Measurements from ENCODE around the gene TIFAB.

TIFAB gene

DNA sequence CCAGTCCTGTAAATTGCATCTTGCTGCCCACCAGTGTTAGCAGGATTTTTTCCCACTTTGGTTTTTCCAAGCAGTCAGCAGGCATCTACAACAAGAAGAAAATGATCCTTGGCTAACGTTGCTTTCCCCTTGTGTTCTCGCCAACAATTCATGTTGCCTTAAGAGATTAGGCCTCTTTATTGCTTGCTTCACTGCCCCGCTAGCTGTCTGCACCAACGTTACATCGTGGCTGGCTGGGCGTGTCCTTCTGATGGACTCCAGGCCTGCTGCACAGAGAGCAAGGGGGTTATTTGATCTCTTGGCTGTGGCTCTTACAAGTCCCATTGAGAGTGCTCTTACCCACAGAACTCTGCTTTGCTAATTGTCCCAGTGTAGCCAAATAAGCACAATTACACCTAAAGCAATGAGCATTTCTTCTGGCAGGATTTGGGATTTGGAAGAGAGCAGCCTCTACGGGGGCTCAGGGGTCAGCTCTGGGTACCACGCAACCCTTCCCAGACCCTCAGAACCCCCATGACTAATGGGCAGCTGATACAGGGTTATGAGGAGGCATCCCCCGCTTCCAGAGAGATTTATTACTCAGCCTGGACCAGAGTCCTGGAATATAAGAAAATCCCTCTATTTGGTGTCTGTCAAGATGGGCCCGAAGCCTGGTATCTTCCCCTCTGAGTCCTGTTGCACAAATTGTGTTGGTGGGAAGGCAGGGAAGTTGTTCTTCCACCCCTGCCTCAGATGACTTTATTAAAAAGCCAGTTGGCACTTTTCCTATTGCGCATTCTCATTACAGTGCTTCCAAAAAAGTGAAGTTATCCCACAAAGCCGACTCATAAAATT lies 22.6 kb downstream of the TIFAB start:
- TF ChIP-seq ZNF274 (IDR thresholded peaks at IDR 0.05; ENCODE audit: low read depth, low read length) (no peak), SUZ12 (IDR thresholded peaks at IDR 0.05; ENCODE audit: extremely low read depth, insufficient read depth, insufficient read length) (no peak), YY1 (IDR thresholded peaks at IDR 0.05; ENCODE audit: insufficient read depth, insufficient read length) (no peak)
- no peak overlapping the region for H3K4me3 ChIP-seq (ENCODE audit: insufficient read length, low read depth)
- H3K9me3 ChIP-seq (ENCODE audit: insufficient read depth, low read length) = peaks cover 17% of the 10 kb centered on the region; the same call in 1 of the 2 replicates
- H3K9ac ChIP-seq (ENCODE audit: insufficient read length, low read depth) = no peak overlapping the region
- H3K36me3 ChIP-seq (ENCODE audit: insufficient read depth, insufficient read length, low read length) = no peaks in the 10 kb centered on the region
- DNase-seq (ENCODE audit: low read depth, low spot score) = no peak
- H3K27me3 ChIP-seq (ENCODE audit: insufficient read depth, insufficient read length) = no peaks in the 10 kb centered on the region
- no peaks in the 10 kb centered on the region for H3K4me1 ChIP-seq (ENCODE audit: insufficient read depth, insufficient read length)

DNA sequence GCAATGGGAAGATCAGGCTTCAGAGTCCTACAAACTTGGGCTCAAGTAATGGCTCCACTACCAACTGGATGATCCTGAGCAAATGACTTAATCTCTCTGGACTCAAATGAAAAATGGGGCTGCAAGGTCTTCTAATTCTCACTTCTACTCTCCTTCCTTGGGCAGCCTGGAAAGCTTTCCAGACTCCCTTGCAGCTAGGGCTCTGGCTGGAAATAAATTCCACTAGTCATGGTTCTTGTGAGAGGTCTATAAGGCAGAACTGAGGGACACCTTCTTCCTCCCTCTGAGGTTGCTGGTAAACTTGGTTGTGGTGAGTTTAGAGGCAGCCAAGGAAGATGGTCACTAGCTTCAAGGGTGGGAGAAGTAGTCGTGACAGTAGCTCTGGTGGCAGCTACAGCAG lies 23.6 kb downstream of the TIFAB start:
- Histone ChIP-seq H3K9ac (ENCODE audit: insufficient read length, low read depth) (no peak overlapping the region), H3K36me3 (ENCODE audit: insufficient read depth, insufficient read length, low read length) (no peaks in the 10 kb centered on the region)
- no peak for DNase-seq (ENCODE audit: low read depth, low spot score)

DNA sequence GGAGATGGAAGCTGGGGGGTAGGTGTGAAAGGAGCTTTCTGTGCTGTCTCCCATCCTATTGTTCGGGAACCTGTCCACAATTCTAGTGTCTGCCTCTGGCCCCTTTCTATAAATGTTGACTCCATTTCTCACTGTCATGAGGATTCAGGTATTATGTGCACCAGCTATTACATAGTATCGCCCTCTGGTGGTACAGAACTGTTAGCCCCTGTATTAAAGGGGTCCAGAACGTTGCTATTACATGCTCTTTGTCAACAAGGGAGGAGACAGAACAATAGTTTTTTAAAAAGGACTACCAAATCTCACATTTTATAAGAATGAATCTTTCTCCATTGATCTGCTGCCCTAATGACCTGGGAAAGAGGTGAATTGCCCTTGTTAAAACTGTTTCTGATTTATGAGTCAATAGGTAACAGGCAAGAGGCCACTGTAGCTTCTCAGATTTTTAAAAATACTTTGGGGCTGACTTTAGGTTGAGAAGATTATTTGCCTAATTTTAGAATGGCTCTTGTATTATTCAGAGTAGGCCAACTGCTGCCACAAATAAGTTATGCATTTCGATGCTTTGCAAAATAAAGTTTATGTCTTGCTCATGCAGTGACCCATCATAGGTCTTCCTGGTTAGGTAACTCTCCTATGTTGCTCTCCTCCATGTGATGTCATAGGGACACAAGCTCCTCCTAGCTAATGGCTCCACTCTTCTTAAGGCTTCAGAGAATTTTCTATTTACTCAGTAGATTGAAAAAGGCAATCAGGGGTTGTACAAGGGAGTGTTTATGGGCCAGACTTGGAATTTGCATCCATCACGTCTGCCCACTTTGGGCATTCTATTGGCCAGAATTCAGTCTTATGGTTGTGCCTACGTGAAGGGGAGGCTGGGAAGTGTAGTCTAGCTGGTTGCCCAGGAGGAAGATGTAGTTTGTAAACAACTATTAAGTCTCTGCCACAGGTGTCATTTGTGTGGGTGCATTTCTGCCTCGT lies 25.8 kb downstream of the TIFAB start:
- peak; percentile 28 for DNase-seq (ENCODE audit: low read depth, low spot score)
- Histone ChIP-seq H3K4me3 (ENCODE audit: insufficient read length, low read depth) (no peak overlapping the region), H3K9me3 (ENCODE audit: insufficient read depth, low read length) (peaks cover 17% of the 10 kb centered on the region; the same call in 1 of the 2 replicates), H3K27me3 (ENCODE audit: insufficient read depth, insufficient read length) (no peaks in the 10 kb centered on the region), H3K4me1 (ENCODE audit: insufficient read depth, insufficient read length) (no peaks in the 10 kb centered on the region), H3K36me3 (ENCODE audit: insufficient read depth, insufficient read length, low read length) (no peaks in the 10 kb centered on the region), H3K9ac (ENCODE audit: insufficient read length, low read depth) (no peak overlapping the region)
- TF ChIP-seq SUZ12 (IDR thresholded peaks at IDR 0.05; ENCODE audit: extremely low read depth, insufficient read depth, insufficient read length) (no peak), ZNF274 (IDR thresholded peaks at IDR 0.05; ENCODE audit: low read depth, low read length) (no peak), YY1 (IDR thresholded peaks at IDR 0.05; ENCODE audit: insufficient read depth, insufficient read length) (no peak)

More for the DNA sequence above, 23.6 kb downstream of the TIFAB start:
- Histone ChIP-seq H3K9me3 (ENCODE audit: insufficient read depth, low read length) (peaks cover 17% of the 10 kb centered on the region; the same call in 1 of the 2 replicates), H3K4me1 (ENCODE audit: insufficient read depth, insufficient read length) (no peaks in the 10 kb centered on the region), H3K4me3 (ENCODE audit: insufficient read length, low read depth) (no peak overlapping the region), H3K27me3 (ENCODE audit: insufficient read depth, insufficient read length) (no peaks in the 10 kb centered on the region)
- TF ChIP-seq SUZ12 (IDR thresholded peaks at IDR 0.05; ENCODE audit: extremely low read depth, insufficient read depth, insufficient read length) (no peak), YY1 (IDR thresholded peaks at IDR 0.05; ENCODE audit: insufficient read depth, insufficient read length) (no peak), ZNF274 (IDR thresholded peaks at IDR 0.05; ENCODE audit: low read depth, low read length) (no peak)

DNA sequence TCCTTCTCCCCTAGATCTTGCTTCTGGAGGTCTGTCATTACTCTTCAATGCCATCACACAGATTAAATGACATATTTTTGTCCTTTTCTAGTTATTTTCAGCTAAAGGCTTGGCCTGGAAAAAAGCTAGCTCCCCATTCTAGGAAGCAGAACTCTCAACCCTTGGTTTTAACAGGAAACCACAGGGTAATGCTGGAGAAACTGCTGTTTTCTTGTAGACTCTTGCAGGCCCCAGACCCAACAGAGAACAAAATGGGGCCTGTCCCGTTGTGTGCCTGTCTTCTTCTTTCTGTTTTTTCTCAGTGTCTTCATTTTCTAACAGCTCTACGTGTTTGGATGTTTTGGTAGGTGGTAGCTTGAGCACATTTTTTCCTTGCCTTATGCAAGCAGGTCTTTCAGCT lies 26.5 kb downstream of the TIFAB start:
- TF ChIP-seq ZNF274 (IDR thresholded peaks at IDR 0.05; ENCODE audit: low read depth, low read length) = no peak
- TF ChIP-seq SUZ12 (IDR thresholded peaks at IDR 0.05; ENCODE audit: extremely low read depth, insufficient read depth, insufficient read length) = no peak
- no peak for TF ChIP-seq YY1 (IDR thresholded peaks at IDR 0.05; ENCODE audit: insufficient read depth, insufficient read length)

DNA sequence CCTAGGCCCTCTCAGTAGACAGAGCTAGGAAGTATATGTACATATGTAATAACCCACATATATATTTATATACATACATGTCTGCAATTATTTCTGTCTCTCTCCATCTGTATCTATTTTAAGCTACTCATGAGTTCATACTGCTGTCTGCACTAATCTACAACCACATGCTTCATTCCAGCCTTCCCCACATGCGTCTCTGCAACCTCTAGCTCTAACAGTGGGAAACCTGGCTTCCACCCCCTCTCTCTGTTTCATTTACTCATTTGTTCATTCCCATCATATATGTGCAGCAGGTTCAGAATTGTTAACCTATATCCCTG lies 28.3 kb downstream of the TIFAB start:
- TF ChIP-seq SUZ12 (IDR thresholded peaks at IDR 0.05; ENCODE audit: extremely low read depth, insufficient read depth, insufficient read length) (no peak), ZNF274 (IDR thresholded peaks at IDR 0.05; ENCODE audit: low read depth, low read length) (no peak), YY1 (IDR thresholded peaks at IDR 0.05; ENCODE audit: insufficient read depth, insufficient read length) (no peak)
- Histone ChIP-seq H3K4me1 (ENCODE audit: insufficient read depth, insufficient read length) (no peaks in the 10 kb centered on the region), H3K27me3 (ENCODE audit: insufficient read depth, insufficient read length) (no peaks in the 10 kb centered on the region), H3K4me3 (ENCODE audit: insufficient read length, low read depth) (no peak overlapping the region), H3K36me3 (ENCODE audit: insufficient read depth, insufficient read length, low read length) (no peaks in the 10 kb centered on the region), H3K9me3 (ENCODE audit: insufficient read depth, low read length) (peaks cover 10% of the 10 kb centered on the region; the same call in 1 of the 2 replicates), H3K9ac (ENCODE audit: insufficient read length, low read depth) (no peak overlapping the region)
- no peak for DNase-seq (ENCODE audit: low read depth, low spot score)

More for the DNA sequence above, 26.5 kb downstream of the TIFAB start:
- H3K36me3 ChIP-seq (ENCODE audit: insufficient read depth, insufficient read length, low read length) = no peaks in the 10 kb centered on the region
- no peak overlapping the region for H3K4me3 ChIP-seq (ENCODE audit: insufficient read length, low read depth)
- no peak overlapping the region for H3K9ac ChIP-seq (ENCODE audit: insufficient read length, low read depth)
- DNase-seq (ENCODE audit: low read depth, low spot score) = no peak
- H3K4me1 ChIP-seq (ENCODE audit: insufficient read depth, insufficient read length) = no peaks in the 10 kb centered on the region
- H3K27me3 ChIP-seq (ENCODE audit: insufficient read depth, insufficient read length) = no peaks in the 10 kb centered on the region
- peaks cover 17% of the 10 kb centered on the region; the same call in 1 of the 2 replicates for H3K9me3 ChIP-seq (ENCODE audit: insufficient read depth, low read length)

DNA sequence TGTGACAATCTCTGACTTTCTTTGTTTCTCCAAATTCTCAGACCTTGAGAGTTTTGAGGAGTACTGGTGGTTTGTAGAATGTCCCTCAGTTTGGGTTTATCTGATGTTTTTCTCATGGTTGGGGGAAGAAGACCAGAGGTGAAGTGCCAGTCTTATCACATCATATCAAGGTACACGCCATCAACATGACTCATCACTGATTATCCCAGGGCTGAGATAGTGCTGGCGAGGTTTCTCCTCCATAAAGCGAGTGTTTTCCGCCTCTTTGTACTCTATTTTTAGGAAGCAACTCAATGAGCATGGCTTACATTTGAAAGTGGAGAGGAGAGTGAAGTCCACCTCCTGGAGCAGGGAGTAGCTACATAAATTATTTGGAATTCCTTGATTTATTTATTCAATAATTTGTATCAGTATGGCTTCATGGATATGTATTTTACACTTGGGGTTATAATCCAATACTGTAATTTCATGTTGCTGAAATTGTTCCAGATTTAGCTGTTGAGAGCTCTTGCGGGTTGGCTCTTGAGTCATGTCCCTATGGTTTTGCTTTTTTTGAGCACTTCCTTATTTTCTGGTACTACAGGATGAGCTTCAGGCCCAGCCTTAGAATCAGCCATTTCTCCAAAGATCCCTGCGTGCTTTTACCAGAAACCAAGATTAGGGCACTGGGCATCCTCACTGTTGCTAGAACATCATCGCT lies 28.9 kb downstream of the TIFAB start:
- H3K36me3 ChIP-seq (ENCODE audit: insufficient read depth, insufficient read length, low read length) = no peaks in the 10 kb centered on the region
- no peaks in the 10 kb centered on the region for H3K27me3 ChIP-seq (ENCODE audit: insufficient read depth, insufficient read length)
- H3K9me3 ChIP-seq (ENCODE audit: insufficient read depth, low read length) = peaks cover 5% of the 10 kb centered on the region; the same call in 1 of the 2 replicates
- no peak overlapping the region for H3K4me3 ChIP-seq (ENCODE audit: insufficient read length, low read depth)
- no peak for TF ChIP-seq YY1 (IDR thresholded peaks at IDR 0.05; ENCODE audit: insufficient read depth, insufficient read length)
- no peaks in the 10 kb centered on the region for H3K4me1 ChIP-seq (ENCODE audit: insufficient read depth, insufficient read length)
- H3K9ac ChIP-seq (ENCODE audit: insufficient read length, low read depth) = no peak overlapping the region
- DNase-seq (ENCODE audit: low read depth, low spot score) = no peak
